ENCODE results near the gene DOCK2. TPM values are rescaled to one million over a fixed set of nuclear protein-coding genes. Genes with fewer than 3 reads are reported as not detected.

Gene DOCK2
- total and polyA plus RNA-seq, 7 donors = 2.3 to 21.1 (median 12.5) TPM

- Histone ChIP-seq H3K9me3 (no peaks in the 10 kb centered on the region), H3K27ac (no peak overlapping the region), H3K4me1 (no peaks in the 10 kb centered on the region), H3K4me3 (no peak overlapping the region), H3K27me3 (no peaks in the 10 kb centered on the region), H3K36me3 (no peaks in the 10 kb centered on the region)
- TF ChIP-seq POLR2A (IDR thresholded peaks at IDR 0.05) = no peak
- no peak for TF ChIP-seq CTCF (IDR thresholded peaks at IDR 0.05)
- no peak for TF ChIP-seq EP300 (IDR thresholded peaks at IDR 0.05)
- no peak for TF ChIP-seq POLR2AphosphoS5 (IDR thresholded peaks at IDR 0.05)
- intact Hi-C loops (cut with DNase I) = no loop called here
- WGBS, 2 donors = 90 to 94% methylated on average over 2 of the region's 2 CpGs
- no peak for DNase-seq
Measured at GRCh38 chr5:169867347-169867746, 230.3 kb downstream of the DOCK2 start.

- Histone ChIP-seq H3K4me1 (no peaks in the 10 kb centered on the region), H3K27ac (no peak overlapping the region), H3K27me3 (no peaks in the 10 kb centered on the region), H3K9me3 (no peaks in the 10 kb centered on the region), H3K36me3 (no peaks in the 10 kb centered on the region), H3K4me3 (no peak overlapping the region)
- TF ChIP-seq POLR2AphosphoS5 (IDR thresholded peaks at IDR 0.05) = no peak
- no peak for TF ChIP-seq EP300 (IDR thresholded peaks at IDR 0.05)
- TF ChIP-seq POLR2A (IDR thresholded peaks at IDR 0.05) = no peak
- no peak for TF ChIP-seq CTCF (IDR thresholded peaks at IDR 0.05)
- no peak for DNase-seq
- WGBS, 2 donors = 90 to 96% methylated on average over 3 of the region's 3 CpGs
- intact Hi-C loops (cut with DNase I) = no loop called here
Measured at GRCh38 chr5:169869066-169869465, 232.0 kb downstream of the DOCK2 start.

GRCh38 chr5:169870211-169870610 is 233.1 kb downstream of the DOCK2 start:
- 59 to 79% methylated on average over 2 of the region's 2 CpGs for WGBS, 2 donors
- Histone ChIP-seq H3K27me3 (no peaks in the 10 kb centered on the region), H3K36me3 (no peaks in the 10 kb centered on the region), H3K4me1 (no peaks in the 10 kb centered on the region), H3K4me3 (no peak overlapping the region), H3K27ac (no peak overlapping the region), H3K9me3 (no peaks in the 10 kb centered on the region)
- no peak for TF ChIP-seq POLR2A (IDR thresholded peaks at IDR 0.05)
- no peak for TF ChIP-seq POLR2AphosphoS5 (IDR thresholded peaks at IDR 0.05)
- TF ChIP-seq EP300 (IDR thresholded peaks at IDR 0.05) = no peak
- TF ChIP-seq CTCF (IDR thresholded peaks at IDR 0.05) = no peak
- DNase-seq = no peak
- intact Hi-C loops (cut with DNase I) = no loop called here

- intact Hi-C loops (cut with DNase I) = no loop called here
- Histone ChIP-seq H3K4me3 (no peak overlapping the region), H3K27me3 (no peaks in the 10 kb centered on the region), H3K9me3 (no peaks in the 10 kb centered on the region), H3K36me3 (no peaks in the 10 kb centered on the region), H3K27ac (no peak overlapping the region), H3K4me1 (no peaks in the 10 kb centered on the region)
- TF ChIP-seq EP300 (IDR thresholded peaks at IDR 0.05) (no peak), CTCF (IDR thresholded peaks at IDR 0.05) (no peak), POLR2AphosphoS5 (IDR thresholded peaks at IDR 0.05) (no peak), POLR2A (IDR thresholded peaks at IDR 0.05) (no peak)
- DNase-seq = no peak
- WGBS, 2 donors = 80 to 84% methylated on average over 5 of the region's 5 CpGs
Measured at GRCh38 chr5:169871826-169872490, 234.9 kb downstream of the DOCK2 start.

GRCh38 chr5:169873642-169874041 is 236.6 kb downstream of the DOCK2 start:
- peak in 1 of 4 donors; percentile 11 for TF ChIP-seq POLR2AphosphoS5 (IDR thresholded peaks at IDR 0.05)
- TF ChIP-seq CTCF (IDR thresholded peaks at IDR 0.05) = no peak
- DNase-seq = peak; percentile 77
- 64 to 73% methylated on average over 5 of the region's 5 CpGs for WGBS, 2 donors
- no peaks in the 10 kb centered on the region for H3K36me3 ChIP-seq
- no peak overlapping the region for H3K4me3 ChIP-seq
- no peak overlapping the region for H3K27ac ChIP-seq
- H3K27me3 ChIP-seq = no peaks in the 10 kb centered on the region
- H3K9me3 ChIP-seq = no peaks in the 10 kb centered on the region
- intact Hi-C loops (cut with DNase I) = no loop called here
- H3K4me1 ChIP-seq = no peaks in the 10 kb centered on the region
